HTR-8/SVneo (cell line): Measurements from ENCODE around the gene CMIP.
A peak's percentile ranks its signal among the peaks of the same experiment; 100 is the strongest.

Experiments
- DNase-seq: peaks from one replicate; pipeline ENCODE4 v3.0.0; 2011; ENCODE audit warnings: low spot score, mixed read lengths; ENCODE audit not compliant: insufficient read length
- FAIRE-seq: peaks from 2 replicates; lab custom pipeline; 2011; peaks lifted over from hg19 to GRCh38; lab: Jason Lieb, UNC

CMIP gene

GRCh38 chr16:81592353-81592866 lies 147.8 kb downstream of the CMIP start:
- DNase-seq (no peak), FAIRE-seq (peak; percentile 72)

DNA sequence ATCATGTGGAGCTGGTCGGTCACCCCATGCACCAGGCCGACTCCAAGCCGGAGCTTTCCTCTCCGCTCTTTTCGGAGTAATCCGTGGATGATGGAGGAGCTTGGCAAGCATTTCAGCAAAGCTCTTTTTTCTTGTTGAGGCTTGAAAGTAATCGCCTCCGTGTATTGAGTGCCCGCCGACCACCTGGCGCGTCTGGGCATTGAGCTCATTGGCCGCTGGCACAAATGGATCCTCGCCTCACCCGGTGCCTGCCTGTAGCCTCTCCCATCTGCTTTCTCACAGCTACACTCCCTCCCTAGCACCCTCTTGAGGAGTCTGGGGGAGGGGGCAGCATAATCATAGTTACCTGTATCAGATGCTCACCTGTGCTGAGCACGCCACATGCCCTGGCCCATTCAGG lies 148.9 kb downstream of the CMIP start:
- no peak for FAIRE-seq
- DNase-seq, result no peak

- DNase-seq, result no peak
- FAIRE-seq, result no peak
Observed at GRCh38 chr16:81595629-81596292, 151.2 kb downstream of the CMIP start.

- DNase-seq (no peak), FAIRE-seq (no peak)
Observed at GRCh38 chr16:81597079-81597658, 152.6 kb downstream of the CMIP start.

GRCh38 chr16:81598083-81598482 lies 153.5 kb downstream of the CMIP start:
- DNase-seq, result no peak

DNA sequence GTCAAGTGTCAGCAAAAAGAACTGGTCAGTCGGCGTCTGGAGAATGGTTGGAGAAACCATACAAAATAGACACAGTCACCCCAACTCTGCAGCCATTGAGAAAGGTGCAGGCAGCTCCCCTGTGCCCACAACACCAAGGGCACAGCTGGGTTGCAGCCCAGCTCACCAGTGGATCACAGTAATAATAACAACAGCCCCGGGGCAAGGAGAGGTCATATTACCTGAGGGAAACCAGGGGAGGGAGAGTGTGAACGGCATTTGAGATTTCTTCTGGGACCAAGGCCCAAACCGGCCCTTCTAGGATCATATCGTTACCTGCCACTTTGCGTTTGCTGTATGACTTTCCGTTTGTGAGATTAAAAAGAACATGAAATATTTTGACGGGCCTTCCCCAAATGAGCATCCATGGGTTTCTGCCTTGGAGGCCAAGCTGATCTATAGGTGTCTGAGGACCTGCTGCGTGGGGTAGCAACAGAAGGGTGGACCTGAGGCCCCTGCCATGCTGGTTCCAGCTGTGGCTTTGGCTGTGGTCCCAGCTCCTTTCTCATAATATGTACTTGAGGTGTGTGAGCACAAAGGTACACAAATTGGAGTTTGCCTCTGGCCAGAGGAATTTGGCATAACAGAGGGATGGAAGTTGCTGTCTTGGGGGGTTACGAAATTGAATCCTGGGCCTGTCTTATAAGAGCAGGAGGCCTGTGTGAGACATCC lies 154.6 kb downstream of the CMIP start:
- peak; percentile 20 for FAIRE-seq
- DNase-seq, result no peak

More at GRCh38 chr16:81598083-81598482, 153.5 kb downstream of the CMIP start:
- peak; percentile 68 for FAIRE-seq

- FAIRE-seq (peak; percentile 91), DNase-seq (peak; percentile 78)
Observed at GRCh38 chr16:81600275-81600674, 155.7 kb downstream of the CMIP start.

DNA sequence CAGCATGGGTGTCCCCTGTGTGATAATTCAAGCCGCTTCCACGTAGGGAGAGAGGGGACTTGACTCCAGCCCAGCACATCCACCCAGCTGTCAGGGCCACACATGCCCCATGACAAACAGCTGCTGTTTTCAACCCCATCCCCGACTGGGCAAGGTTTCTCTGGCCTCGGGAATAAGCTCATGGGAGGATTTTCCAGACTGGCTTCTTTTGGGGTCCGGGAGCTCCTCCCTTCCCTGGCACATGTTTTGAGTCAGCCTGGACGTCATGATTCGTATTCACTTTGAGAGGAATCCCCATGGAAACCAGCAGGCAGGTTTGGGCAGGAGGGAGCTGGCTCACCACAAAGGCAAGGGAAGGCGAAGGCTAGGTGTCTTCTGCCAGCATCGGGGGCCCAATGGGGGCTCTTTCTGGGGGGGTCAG lies 156.4 kb downstream of the CMIP start:
- peak; percentile 80 for DNase-seq

DNA sequence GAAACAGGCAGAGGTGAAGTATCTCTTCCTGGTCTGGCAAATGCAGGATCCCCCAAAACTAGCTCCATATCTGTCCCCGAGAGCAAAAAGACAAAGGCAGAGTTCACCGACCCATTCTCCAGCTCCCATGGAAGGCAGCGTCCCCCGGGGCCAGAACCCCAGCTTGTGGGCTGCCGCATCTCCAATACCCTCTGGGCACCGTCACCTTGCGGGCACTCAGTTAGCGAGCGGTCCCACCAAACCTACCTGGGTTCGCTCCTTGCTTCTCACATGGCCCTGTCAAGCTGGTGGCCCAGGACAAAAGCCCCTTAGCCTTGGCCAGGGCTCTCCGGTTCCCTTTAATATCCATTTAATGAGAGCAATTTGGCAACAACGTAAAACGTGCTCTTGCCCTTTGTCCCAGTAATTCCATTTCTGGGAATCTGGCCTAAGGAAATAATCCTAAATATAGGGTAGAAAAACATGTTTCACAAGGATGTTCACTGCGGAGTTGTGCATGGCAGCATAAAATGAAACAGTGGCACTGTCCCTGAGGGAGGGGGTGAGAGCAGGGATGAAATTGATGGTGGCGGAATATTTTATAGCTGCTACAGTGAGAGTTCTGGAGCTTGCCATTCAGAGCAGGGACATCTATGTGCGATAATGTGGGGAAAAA lies 157.1 kb downstream of the CMIP start:
- DNase-seq (no peak), FAIRE-seq (no peak)

More for the DNA sequence above, 156.4 kb downstream of the CMIP start:
- peak; percentile 81 for FAIRE-seq

DNA sequence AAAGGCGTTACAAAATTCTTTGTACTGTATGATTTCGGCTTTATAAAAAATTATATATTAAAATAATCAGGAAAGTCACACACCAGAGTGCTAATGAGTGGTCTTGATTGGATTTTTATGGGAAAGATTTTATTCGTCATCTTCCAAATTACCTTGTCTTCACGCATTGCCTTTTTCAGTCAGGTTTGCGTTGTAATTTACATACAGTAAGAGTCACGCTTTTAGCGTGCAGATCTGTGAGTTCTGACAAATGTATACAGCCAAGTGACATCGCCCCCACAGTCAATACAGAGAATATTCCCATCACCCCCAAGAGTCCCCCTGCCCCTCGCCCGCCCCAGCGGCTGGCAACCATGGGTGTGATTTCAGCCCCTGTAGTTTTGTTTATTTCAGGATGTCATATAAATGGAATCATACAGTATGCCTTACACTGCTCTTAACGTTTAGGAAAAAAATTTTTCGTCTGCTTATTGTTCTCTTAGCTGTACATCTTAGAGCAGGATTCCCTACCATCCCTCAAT lies 157.7 kb downstream of the CMIP start:
- no peak for FAIRE-seq

DNA sequence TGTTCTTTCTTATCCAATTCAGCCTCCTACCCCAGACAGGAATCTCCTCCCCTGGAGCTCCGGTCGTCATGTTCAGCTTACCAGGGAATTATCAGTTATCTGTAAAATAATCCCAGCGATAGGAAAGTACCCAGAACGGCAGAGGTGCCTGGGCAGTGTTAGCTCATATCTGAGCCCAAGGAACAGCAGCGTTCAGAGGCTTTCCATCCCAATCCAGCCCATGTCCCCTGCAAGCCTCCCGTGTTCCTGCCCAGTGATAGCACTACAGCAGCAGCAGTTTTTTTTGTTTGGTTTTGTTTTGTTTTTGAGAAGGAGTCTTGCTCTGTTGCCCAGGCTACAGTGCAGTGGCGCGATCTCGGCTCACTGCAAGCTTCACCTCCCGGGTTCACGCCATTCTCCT lies 158.2 kb downstream of the CMIP start:
- DNase-seq (no peak), FAIRE-seq (no peak)

More for the DNA sequence above, 157.7 kb downstream of the CMIP start:
- DNase-seq, result no peak

- DNase-seq (no peak), FAIRE-seq (peak; percentile 42)
Observed at GRCh38 chr16:81604960-81605383, 160.4 kb downstream of the CMIP start.

DNA sequence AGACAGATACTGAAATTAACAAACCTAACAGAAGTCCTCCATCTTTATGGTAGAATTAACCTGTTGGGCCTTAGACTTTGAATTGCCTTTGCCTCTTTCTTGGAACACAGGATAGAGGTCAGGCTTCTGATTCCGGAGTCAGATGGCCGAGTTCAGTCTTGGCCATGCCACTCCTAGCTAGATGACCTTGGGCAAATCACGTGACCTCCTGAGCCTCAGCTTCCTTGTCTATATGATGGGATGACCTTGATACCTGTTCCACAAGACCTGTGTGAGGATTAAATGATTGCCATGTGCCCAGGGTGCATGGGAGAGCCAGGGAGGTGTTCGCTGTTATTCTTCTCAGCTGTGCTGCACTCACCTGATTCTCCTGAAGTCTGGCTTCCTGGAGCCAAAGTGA lies 161.4 kb downstream of the CMIP start:
- DNase-seq, result no peak
- FAIRE-seq, result peak; percentile 38

- DNase-seq, result no peak
- no peak for FAIRE-seq
Observed at GRCh38 chr16:81607006-81607405, 162.4 kb downstream of the CMIP start.

DNA sequence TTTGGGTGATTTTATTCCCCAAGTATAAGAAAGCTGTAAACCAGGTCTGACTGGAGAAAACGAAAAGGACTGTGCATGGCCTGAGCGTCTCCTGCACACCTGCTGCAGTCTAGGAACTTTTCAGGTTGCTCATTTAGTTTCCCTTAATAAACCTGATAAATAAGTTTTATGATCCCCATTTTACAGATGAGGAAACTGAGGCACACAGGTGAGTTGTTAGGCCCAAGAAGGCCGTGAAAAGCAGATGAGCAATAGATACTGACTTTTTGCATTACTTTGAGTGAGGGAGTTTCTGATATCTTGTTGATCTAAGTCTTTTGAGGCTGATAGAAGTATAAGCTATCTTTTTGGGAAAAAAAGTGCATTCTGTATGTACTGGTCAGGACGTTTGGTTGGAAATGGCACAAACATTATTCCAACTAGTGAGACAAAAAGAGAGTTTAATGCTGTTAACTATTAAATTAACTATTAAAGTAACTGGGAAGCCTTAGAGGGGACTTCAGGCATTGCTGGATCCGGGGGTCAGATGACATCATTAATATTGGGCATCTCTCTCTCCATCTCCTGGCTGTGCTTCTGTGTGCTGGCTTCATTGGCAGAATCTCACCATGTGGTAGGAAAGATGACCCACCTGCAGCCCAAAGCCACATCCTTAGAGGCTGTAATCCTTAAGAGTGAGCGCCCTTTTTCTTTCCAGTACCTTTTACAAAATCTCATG lies 163.4 kb downstream of the CMIP start:
- DNase-seq, result no peak
- FAIRE-seq, result no peak

DNA sequence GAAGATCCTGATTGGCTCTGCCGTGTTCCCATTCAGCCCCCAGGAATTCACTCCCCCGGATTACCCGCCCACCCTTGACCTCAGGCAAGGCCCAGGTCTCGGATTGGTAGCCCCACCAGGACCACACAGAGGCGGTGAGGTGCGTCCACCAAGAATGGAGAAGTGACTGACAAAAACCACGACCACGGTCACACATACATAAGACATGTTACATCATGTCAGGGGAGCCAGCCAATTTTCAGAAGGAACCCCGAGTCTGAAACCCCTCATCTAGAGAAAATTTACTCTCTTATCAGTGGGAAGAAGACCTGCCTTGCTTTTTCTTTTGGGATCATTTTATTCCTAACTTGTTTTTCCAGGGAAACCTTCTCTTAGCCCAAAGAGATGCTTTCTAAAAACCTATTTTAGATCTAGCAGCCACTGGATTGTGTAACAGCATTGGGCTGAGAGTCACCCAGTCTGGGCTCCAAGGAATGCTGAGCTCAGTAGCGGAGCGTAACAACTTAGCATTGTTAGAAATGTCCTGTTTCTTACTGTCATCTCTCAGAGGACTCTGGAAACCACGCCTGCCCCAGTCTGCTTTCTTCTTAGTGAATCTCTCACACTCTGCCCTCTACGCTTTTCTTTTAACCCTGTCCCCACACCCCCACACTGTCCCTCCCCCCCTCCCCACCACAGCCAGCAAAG lies 164.1 kb downstream of the CMIP start:
- FAIRE-seq (no peak), DNase-seq (no peak)

DNA sequence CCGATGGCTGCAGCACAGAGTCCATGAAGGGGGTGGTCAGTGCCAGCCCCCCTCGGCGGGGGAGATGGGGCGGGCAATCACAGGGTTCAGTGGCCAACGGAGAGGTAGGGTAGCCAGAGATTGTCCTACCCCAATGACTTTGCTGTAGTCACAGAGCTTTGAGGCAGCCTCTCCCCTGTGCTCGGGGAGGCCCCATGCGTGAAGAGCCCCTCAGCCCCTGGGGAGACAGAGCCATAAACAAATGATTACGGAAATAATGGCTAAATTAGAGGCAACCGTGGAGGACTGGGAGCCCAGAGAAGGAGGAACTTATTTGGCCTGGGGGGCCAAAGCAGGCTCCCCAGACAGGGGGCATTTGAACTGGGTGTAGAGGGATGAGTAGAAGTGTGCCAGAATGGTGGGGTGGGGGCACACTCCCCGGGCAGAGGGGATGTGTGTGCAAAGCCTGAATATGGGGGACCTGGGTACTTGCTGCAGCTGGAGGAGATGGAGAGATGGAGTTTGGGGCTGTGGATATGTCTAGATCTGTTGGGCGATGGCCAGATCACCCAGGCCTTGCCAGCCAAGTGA lies 164.8 kb downstream of the CMIP start:
- no peak for FAIRE-seq

DNA sequence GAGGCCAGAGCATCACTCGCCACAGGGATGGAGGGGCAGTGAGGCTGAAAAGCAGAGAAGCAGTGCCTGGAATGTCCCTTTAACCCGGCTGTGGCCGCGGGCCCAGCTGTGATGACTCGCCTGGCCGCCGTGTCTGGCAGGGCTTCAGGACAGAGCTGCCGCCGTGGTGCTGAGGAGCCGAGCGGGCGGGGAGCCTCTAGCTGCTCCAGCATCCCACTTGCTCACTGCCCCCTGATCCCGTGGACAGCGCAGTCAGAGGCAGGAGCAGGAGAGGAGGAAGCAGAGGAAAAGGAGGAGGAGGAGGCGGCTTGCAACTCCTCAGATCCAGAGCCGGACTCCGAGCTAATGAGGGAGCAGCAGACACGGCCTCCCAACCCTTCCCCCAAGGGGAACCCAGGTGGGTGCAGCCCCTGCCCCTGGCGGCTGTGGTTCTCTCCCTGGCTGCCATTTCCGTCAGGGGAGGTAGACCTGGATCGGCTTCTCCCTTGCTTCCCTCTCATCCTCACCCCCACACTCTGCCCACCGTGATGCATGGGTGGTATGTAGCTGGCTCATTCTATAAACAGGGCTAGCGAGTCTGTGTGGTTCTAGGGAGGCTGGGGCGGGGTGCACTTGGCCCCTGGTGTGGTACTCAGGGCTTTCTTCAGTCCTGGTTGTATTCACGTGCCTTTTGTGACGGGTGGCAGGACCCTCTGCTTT lies 165.7 kb downstream of the CMIP start:
- peak; percentile 83 for FAIRE-seq
- peak; percentile 54 for DNase-seq

More for the DNA sequence above, 164.8 kb downstream of the CMIP start:
- no peak for DNase-seq
